GM12873 (cell line): ENCODE results near the gene SBF2.

Experiments
- CTCF ChIP-seq: IDR thresholded peaks from 2 replicates; pipeline ENCODE4 v1.5.1; 2012; ENCODE audit warnings: low read depth, mild to moderate bottlenecking, moderate library complexity, low read length, control low read depth; ENCODE audit not compliant: insufficient read depth; ENCODE audit errors: missing control alignments

Gene SBF2

GRCh38 chr11:9826390-9826789 is 467.6 kb downstream of the SBF2 start:
- no peak for TF ChIP-seq CTCF

GRCh38 chr11:9825895-9826294 is 468.1 kb downstream of the SBF2 start:
- TF ChIP-seq CTCF: no peak

GRCh38 chr11:9825315-9825714 is 468.7 kb downstream of the SBF2 start:
- TF ChIP-seq CTCF: no peak

GRCh38 chr11:9823887-9824385 is 470.1 kb downstream of the SBF2 start:
- no peak for TF ChIP-seq CTCF

GRCh38 chr11:9823439-9823838 is 470.6 kb downstream of the SBF2 start:
- TF ChIP-seq CTCF: no peak

- no peak for TF ChIP-seq CTCF
Measured at GRCh38 chr11:9821008-9821752, 472.8 kb downstream of the SBF2 start.

GRCh38 chr11:9820260-9820659 is 473.8 kb downstream of the SBF2 start:
- no peak for TF ChIP-seq CTCF
